ENCODE results near the gene TMEM151B.
A peak's percentile ranks its signal among the peaks of the same experiment; 100 is the strongest.
"Not testable (repeated sequence)": the region's sequence is repeated elsewhere in the genome, so short reads cannot be mapped to it uniquely, and the experiment has no call there.

The TMEM151B gene

DNA sequence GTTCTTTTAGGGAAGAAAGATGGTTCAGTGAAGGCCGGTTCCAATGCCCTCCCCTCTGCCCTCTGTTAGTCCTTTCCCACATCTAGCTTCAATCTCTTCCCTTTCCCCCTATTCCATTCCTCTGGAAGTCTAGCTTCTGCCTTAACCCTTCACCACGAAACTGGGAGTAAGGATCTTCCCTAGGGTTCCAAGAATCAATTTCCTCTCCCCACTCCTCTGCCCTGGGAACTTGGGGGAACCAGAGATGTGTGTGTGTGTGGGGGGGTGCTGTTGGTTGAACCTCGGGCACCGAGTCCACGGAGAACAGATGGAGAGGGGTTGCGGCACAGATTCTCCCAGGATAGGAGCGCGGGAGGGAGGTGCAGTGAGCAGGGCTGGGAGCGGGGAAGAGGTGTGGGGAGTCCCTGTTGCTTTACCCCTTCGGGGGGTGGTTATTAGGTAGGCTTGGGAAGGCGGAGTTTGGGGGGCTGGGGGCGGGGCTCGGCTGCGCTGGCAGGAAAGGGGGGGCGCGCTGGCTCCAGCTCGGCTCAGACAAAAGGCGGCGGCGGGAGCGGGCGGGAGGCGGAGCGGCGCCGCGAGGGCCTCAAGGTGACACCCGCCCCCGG is at the start of gene TMEM151B:
Gene TMEM151B, plus strand, starts transcription at position 530 of the 605 bp plus-strand sequence. CDS start 293 bp downstream, outside the sequence.
- no peak for DNase-seq (ENCODE audit: low read depth)

GRCh38 chr6:44220913-44221290 is 49.3 kb upstream of the TMEM151B start:
- no peak for DNase-seq (ENCODE audit: low read depth)

DNA sequence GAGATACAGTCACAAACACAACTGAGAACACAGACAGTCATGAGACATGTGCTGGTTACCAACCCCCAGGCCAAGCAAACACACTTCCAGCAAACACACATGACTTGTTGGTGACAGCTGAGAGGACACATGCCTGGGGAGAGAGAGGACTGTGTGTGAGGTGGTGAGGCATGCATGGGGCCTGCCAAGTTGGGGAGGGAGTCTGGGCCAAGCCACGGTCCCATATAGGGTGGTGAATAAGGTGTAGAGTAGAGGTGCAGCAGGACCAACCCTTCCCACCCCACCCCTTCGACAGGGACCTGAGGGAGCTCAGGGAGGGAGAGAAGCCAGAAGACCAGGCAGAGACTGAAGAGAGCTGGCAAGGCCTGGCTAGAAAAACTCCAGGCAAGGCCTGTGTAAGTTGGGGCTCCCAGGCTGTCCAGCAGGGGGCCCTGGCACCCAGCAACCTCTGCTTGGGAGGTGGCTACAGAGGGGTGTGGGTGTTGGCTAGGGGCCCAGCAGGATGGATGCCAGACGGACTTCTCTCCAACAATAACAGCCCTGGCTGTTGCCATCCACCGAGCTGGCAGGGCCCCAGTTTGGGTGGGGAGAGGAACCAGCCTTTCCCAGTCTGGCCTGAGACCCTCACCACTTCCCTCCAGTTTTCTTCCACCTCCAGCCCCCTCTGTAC is 48.8 kb upstream of the TMEM151B start:
- DNase-seq (ENCODE audit: low read depth), result peak; percentile 36

- DNase-seq (ENCODE audit: low read depth), result no peak
Measured at GRCh38 chr6:44221961-44222335, 48.3 kb upstream of the TMEM151B start.

DNA sequence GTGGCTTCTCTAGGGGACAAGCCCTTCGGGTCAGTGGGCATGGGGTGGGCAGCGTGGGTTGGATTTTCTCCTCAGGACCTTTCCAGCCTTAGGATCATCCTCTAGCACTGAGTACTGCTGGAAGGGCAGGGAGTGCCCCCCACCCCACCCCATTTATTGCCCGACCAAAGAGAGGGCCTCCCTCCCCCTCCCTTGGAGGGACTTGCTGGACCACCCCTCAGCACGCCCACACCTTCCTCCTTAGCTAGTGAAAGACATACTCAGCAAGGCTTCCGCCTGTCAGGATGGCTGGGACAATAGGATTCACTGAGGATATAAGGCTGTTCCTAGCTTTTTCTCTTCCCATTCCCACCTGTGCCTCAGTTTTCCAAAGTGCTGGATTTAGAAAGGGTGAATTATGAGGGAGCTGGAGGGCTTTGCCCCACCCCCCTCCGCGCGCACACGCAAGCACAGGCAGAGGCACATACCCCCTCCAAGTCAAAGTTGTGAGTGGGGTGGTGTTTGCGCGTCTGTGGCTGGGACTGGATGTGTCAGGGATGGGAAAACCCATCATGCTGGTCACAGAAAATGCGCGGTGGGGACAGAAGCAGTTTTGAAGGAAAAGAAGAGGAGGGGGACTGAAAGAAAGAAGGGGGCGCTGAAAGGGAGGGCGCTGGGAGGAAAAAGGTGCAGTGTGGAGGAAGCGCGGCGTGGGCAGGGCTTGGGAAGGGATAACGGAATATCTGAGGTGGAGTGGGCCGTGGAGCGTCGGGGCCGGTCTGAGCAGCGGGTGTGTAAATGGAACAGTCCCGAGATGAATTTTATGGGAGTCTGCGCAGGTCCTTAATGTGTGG is 47.5 kb upstream of the TMEM151B start:
- DNase-seq (ENCODE audit: low read depth), result no peak

GRCh38 chr6:44223319-44224028 is 46.8 kb upstream of the TMEM151B start, which contains the start of gene SLC29A1:
TSS of gene SLC29A1 (plus strand) at chr6:44223595. CDS start at chr6:44227314, 3,719 bp downstream.
- DNase-seq (ENCODE audit: low read depth), result peak; percentile 74

DNA sequence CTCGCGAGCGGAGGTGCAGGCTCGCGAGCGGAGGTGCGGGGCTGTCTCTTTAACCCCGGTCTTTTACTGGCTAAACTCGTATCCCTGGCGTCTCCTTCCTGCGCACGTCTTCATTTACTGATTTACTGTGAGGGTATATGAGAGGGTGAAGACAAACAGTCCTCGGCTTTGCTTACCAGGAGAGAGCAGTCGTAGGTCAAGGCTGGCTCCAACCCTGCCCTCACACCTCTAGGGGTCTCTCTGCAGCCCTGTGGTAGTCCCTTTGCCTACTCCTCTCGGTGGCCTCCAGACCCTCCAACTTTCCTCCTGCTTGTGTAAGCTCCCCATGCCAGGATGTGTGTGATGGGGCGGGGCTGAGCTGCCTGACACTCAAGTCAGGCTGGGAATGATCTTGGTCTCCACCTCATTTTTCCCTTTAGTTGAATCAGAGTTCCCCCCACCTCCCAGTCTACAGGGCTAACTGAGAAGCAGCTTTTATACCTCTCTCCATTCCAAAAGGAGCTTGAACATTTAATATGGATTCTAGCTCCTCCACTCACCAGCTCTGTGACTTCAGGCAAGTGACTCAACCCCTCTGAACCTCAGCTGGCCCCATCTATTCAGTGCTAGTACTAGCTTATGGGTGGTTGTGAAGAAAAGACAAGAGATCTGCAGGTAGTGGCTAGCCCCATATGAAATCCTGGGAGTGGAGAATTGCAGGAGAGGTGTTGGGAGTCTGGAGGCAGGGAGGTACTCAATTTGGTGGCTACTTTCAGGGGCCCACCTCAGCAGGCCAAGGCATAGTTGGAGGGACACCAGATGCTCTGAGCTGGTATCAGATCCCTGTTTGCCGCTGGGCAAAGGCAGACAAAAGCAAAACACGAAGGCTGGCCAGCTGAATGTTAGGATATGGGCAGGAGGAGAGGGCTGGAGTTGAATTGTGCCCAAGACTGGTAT is 46.0 kb upstream of the TMEM151B start:
- no peak for DNase-seq (ENCODE audit: low read depth)

DNA sequence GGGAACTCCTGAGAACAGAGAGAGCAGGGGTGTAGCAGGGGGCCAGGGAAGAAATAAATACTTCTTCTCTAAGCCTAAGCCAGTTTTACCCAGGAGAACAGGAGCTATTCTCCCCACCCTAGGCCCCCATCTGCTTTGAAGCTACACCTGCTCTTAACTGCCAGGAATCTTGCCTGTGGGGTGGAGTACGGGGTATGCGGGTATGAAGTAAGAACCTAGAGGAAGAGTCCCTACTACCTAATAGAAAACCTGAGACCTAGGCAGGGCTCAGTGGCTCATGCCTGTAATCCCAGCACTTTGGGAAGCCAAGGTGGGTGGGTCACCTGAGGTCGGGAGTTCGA is 45.3 kb upstream of the TMEM151B start:
- DNase-seq (ENCODE audit: low read depth), result no peak

GRCh38 chr6:44225579-44226325 is 44.5 kb upstream of the TMEM151B start:
- no peak for DNase-seq (ENCODE audit: low read depth)

DNA sequence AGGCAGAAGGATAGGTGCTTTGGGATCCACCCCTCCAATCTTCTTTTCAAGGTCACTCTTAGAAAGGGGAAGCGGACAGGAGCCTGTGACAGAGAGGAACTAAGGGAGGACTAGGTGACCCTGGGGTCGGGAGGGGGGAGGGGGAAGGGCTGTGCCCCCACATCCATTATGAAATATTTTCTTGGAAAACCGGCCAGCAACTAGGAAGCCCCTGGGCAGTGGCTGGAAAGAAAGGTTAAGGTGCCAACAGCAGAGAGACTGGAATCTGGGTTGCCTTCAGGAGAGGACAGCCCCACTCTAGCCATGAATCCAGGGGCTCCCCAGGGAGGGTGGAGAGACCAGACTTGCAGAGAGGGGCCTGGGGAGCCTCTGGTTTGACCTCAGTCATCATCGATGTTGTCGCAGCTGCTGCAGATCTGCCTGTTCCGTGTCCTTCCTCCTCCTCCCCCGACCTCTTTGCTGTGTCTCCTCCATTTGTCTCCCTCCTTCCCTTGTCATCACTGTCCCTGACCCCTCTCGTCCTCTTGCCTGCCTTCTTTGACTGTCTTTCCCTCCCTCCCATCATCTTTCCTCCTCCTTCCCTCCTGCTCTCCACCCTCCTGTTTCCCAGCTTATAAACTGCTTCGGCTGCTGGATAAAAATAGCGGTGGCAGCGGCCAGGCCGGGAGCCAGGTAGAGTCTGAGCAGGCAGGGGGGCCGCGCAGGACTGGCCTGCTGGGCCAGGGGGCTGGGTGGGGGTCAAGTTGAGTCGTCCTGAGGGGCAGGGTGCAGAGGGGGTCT is 43.7 kb upstream of the TMEM151B start:
- DNase-seq (ENCODE audit: low read depth), result no peak

GRCh38 chr6:44227148-44227793 is 43.0 kb upstream of the TMEM151B start:
- DNase-seq (ENCODE audit: low read depth), result no peak

DNA sequence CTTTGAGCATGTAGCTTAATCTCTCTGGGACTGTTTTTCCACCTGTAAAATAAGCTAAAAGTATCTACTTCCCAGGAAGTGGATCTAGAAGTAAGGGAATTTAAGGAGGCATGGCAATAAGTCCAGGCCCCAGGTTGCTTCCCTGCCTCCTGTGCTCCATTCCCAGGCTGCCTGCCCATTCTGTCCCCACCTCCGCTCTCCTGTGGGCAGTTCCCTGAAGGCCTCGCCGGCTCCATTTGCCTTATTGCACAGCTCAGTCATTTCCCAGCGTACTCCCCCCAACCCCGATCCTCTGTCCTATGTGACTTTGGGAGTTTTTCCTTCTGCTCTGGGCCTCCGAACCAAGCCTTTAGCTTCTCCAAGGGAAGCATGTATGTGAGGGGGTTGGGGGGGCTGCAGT is 42.2 kb upstream of the TMEM151B start:
- no peak for DNase-seq (ENCODE audit: low read depth)

- no peak for DNase-seq (ENCODE audit: low read depth)
Measured at GRCh38 chr6:44228433-44228832, 41.8 kb upstream of the TMEM151B start.

- DNase-seq (ENCODE audit: low read depth), result no peak
Measured at GRCh38 chr6:44228836-44229235, 41.4 kb upstream of the TMEM151B start.

DNA sequence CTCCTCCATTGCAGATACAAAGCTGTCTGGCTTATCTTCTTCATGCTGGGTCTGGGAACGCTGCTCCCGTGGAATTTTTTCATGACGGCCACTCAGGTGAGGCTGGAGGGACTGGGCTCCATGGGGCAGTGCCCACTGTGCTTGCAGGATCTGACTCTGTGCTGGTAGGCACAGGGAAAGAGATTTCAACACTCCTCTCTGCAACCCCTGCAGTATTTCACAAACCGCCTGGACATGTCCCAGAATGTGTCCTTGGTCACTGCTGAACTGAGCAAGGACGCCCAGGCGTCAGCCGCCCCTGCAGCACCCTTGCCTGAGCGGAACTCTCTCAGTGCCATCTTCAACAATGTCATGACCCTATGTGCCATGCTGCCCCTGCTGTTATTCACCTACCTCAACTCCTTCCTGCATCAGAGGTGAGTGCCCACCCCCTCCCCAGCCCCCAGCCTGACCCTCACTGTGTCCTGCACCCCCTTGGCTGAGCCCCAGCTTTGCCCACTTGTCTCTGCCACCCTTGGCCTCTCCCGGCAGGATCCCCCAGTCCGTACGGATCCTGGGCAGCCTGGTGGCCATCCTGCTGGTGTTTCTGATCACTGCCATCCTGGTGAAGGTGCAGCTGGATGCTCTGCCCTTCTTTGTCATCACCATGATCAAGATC is 40.7 kb upstream of the TMEM151B start:
- no peak for DNase-seq (ENCODE audit: low read depth)

DNA sequence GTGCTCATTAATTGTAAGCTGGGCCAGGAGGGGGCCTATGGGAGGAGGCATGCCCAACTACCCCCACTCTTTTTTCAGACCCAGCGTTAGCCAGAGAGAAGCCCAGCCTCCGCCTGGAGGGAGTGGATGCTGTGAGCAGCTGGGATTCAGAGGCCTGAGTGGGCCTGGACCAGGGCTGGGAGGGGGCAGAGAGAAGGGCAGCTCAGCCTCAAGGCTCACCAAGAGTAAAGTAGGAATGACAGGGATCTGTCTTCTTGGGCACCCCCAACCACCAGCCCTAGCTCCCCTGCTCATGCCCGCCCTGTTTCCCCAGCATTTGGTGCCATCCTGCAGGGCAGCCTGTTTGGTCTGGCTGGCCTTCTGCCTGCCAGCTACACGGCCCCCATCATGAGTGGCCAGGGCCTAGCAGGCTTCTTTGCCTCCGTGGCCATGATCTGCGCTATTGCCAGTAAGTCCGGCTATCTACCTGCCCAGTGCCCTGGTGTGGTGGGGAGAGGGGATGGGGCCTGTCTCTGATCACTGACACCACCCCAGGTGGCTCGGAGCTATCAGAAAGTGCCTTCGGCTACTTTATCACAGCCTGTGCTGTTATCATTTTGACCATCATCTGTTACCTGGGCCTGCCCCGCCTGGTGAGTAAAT is 40.1 kb upstream of the TMEM151B start:
- no peak for DNase-seq (ENCODE audit: low read depth)

GRCh38 chr6:44231426-44231825 is 38.8 kb upstream of the TMEM151B start:
- not testable (repeated sequence) for DNase-seq (ENCODE audit: low read depth)

Data from stimulated activated CD8-positive, alpha-beta memory T cell treated with anti-CD3 and anti-CD28 coated beads, Interleukin-7, amount 100 ng/mL, for 24 hours (primary cell).